Prostate gland (tissue), 2 donors: ENCODE data around the gene SLC29A4. TPM values are rescaled to one million over a fixed set of nuclear protein-coding genes. Genes with fewer than 3 reads are reported as not detected.
"Not testable (repeated sequence)": the region's sequence is repeated elsewhere in the genome, so short reads cannot be mapped to it uniquely, and the experiment has no call there.

Experiments
- DNase-seq: peaks from one replicate; pipeline ENCODE4 v3.0.0-alpha.2; 2019; ENCODE audit warnings: low spot score
- H3K27ac ChIP-seq, 2 donors: fragments of 200-600 bp; sonication (generic); 2 replicates each; pipeline ENCODE4 v1.5.1; 2017 to 2019
- H3K27me3 ChIP-seq: fragments of 200-600 bp; sonication (generic); replicated peaks from 2 replicates; pipeline ENCODE4 v1.5.1; 2019; ENCODE audit not compliant: insufficient read depth
- H3K36me3 ChIP-seq, 2 donors: fragments of 200-600 bp; sonication (generic); 1 replicate in 1 of 2; 2 replicates in 1 of 2; pipeline versions ENCODE4 v1.5.1 to v1.8.1; 2017 to 2019
- H3K4me1 ChIP-seq: fragments of 200-600 bp; sonication (generic); replicated peaks from 2 replicates; pipeline ENCODE4 v1.5.1; 2019
- H3K4me3 ChIP-seq, 2 donors: fragments of 200-600 bp; sonication (generic); 2 replicates each; pipeline ENCODE4 v1.5.1; 2017 to 2019
- H3K9me3 ChIP-seq: fragments of 200-600 bp; sonication (generic); 2 replicates; pipeline ENCODE4 v1.5.1; 2017
- POLR2A ChIP-seq: fragments of 450-650 bp; IDR thresholded peaks from one replicate; pipeline ENCODE4 v1.6.1; 2016; ENCODE audit warnings: antibody characterized with exemption, mild to moderate bottlenecking
- POLR2AphosphoS5 ChIP-seq: sonication (generic); formaldehyde crosslinking; IDR thresholded peaks from one replicate; pipeline ENCODE4 v1.6.1; 2017; ENCODE audit warnings: antibody characterized with exemption
- WGBS: methylation state at CpG from one replicate; pipeline ENCODE4 v1.1.5; 2018; 5-methylcytosine and 5-hydroxymethylcytosine counted together
- intact Hi-C: fragments of 100-400 bp; cut with DNase I; formaldehyde crosslinking; loops from one replicate; pipeline ENCODE4 v1.14.2; 2022
- total RNA-seq, 2 donors: library from RNA; depleted of rRNA; stranded (reverse); fragments of >200 nt; gene quantifications; one replicate each; pipeline ENCODE4 v1.1.0, GENCODE V29; 2016
- TF ChIP-seq, protein P1 (sequence below), 4 experiments: fragments of 200-600 bp in 2 of 4; fragments of 450-650 bp in 2 of 4; sonication (generic) in 2 of 4; IDR thresholded peaks; 1 replicate in 3 of 4; 2 replicates in 1 of 4; pipeline ENCODE4 v1.5.1; 2016 to 2019; ENCODE audit warnings: antibody characterized with exemption in 4 of 4, mild to moderate bottlenecking in 2 of 4, moderate library complexity in 2 of 4

The SLC29A4 gene
- total RNA-seq, 2 donors from 2014 or later: 11.6 to 13.5 TPM

DNA sequence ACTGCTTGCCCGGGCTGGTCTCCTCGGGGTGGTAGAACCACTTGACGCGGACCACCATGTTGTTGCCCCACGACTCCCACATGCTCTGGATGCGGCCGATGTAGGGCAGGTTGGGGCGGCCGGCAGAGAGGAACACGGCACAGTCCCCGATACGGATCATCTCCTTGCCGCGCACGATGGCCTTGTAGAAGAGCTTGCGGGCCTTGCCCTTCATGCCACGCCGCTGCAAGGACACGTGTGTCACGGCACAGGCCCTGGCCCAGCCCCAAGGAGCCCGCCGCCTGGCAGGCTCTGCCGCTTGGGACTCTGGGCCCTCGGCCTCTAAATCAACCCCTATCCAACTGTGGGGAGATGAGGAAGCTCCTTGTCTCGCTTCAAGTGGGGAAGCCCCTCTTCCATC, 26.4 kb downstream of the SLC29A4 start:
- Histone ChIP-seq H3K9me3 (no peaks in the 10 kb centered on the region), H3K27me3 (no peaks in the 10 kb centered on the region), H3K27ac (no peak overlapping the region), H3K4me1 (no peaks in the 10 kb centered on the region), H3K4me3 (no peak overlapping the region), H3K36me3 (peaks cover 0 to 16% of the 10 kb centered on the region in 2 donors)
- TF ChIP-seq POLR2A (no peak), POLR2AphosphoS5 (no peak)
- TF ChIP-seq, protein P1, sequence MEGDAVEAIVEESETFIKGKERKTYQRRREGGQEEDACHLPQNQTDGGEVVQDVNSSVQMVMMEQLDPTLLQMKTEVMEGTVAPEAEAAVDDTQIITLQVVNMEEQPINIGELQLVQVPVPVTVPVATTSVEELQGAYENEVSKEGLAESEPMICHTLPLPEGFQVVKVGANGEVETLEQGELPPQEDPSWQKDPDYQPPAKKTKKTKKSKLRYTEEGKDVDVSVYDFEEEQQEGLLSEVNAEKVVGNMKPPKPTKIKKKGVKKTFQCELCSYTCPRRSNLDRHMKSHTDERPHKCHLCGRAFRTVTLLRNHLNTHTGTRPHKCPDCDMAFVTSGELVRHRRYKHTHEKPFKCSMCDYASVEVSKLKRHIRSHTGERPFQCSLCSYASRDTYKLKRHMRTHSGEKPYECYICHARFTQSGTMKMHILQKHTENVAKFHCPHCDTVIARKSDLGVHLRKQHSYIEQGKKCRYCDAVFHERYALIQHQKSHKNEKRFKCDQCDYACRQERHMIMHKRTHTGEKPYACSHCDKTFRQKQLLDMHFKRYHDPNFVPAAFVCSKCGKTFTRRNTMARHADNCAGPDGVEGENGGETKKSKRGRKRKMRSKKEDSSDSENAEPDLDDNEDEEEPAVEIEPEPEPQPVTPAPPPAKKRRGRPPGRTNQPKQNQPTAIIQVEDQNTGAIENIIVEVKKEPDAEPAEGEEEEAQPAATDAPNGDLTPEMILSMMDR (IDR thresholded peaks at IDR 0.05): no peak
- no peak for DNase-seq
- WGBS: 90% methylated on average over 21 of the region's 25 CpGs
- intact Hi-C loops: no loop called here

GRCh38 chr7:5310822-5311405, 28.2 kb downstream of the SLC29A4 start:
- Histone ChIP-seq H3K27me3 (no peaks in the 10 kb centered on the region), H3K36me3 (peaks cover 0 to 24% of the 10 kb centered on the region in 2 donors), H3K4me1 (no peaks in the 10 kb centered on the region), H3K27ac (no peak overlapping the region), H3K9me3 (no peaks in the 10 kb centered on the region), H3K4me3 (no peak overlapping the region)
- TF ChIP-seq POLR2AphosphoS5 (no peak), POLR2A (no peak)
- TF ChIP-seq, protein P1 (IDR thresholded peaks at IDR 0.05): no peak
- intact Hi-C loops: no loop called here
- 95% methylated on average over 15 of the region's 16 CpGs for WGBS
- DNase-seq: no peak

- H3K27ac ChIP-seq, intact Hi-C loops, H3K27me3 ChIP-seq, DNase-seq, H3K4me1 ChIP-seq, H3K9me3 ChIP-seq, H3K4me3 ChIP-seq: not testable (repeated sequence)
- WGBS: 86% methylated on average over 25 of the region's 46 CpGs
- peaks cover 0 to 24% of the 10 kb centered on the region in 2 donors for H3K36me3 ChIP-seq
Observed at GRCh38 chr7:5312276-5313070, 29.7 kb downstream of the SLC29A4 start.

DNA sequence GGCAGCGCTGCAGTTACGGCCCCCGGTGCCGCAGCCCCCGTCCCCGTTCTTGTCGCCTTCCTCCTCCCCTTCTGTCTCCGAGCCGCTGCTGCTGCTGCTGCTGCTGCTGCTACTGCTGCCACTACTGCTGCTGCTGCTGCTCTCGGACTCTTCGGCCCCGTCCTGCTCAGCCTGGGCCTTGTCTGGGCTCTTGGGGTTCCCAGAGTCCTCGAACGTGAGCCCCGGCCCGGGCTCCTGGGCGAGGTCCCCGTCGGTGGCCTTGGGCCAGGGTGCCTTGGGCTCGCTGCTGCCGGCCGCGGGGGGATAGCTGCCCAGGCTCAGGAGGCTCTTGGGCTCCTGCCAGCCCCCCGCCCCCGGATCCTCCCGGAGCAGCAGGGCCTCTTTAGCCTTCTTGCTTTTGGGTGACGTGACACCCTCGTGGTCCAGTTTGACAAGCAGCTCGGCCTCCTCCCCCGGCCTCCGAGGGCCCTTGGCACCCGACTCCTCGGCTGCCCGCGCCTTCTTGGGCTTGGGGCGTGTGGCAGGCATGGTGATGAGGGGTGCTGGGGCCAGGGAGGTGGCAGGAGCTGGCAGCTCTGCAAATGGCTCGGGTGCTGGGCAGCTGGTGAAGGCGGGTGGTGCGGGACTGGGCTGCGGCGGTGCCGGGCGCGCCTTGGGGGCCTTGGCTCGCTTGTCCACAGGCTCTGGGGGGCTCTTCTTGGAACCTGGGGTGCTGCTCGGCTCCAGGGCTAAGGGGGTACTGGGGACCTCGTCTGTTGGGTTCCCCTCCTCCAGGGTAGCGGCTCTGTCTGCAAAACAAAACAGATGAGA, 30.5 kb downstream of the SLC29A4 start:
- H3K27ac ChIP-seq, H3K27me3 ChIP-seq, H3K4me3 ChIP-seq, intact Hi-C loops, DNase-seq, H3K9me3 ChIP-seq, H3K4me1 ChIP-seq: not testable (repeated sequence)
- peaks cover 0 to 18% of the 10 kb centered on the region in 2 donors for H3K36me3 ChIP-seq
- 76% methylated on average over 44 of the region's 48 CpGs for WGBS

DNA sequence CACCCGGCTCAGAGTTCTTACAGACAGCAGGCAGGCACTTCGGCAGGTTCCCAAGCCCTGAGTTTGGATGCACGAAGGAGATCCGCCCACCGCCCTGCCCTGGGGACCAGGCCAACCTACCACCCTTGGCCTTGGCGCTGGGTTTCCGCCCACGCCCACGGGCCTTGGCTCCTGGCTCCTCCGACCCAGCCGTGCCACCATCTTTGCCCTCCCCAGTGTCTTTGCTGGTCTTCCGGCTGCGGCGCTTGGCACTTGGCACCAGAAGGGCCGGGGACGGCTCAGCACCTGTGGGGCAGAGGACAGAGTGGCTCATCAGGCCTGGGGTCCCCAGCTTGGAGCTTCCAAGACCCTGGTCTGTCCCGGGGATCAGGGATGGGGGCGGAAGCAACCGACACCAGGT, 32.1 kb downstream of the SLC29A4 start:
- DNase-seq: no peak
- H3K4me3 ChIP-seq: no peak overlapping the region
- intact Hi-C loops: no loop called here
- TF ChIP-seq, protein P1 (IDR thresholded peaks at IDR 0.05): no peak
- no peak for TF ChIP-seq POLR2AphosphoS5
- H3K27me3 ChIP-seq: no peaks in the 10 kb centered on the region
- H3K4me1 ChIP-seq: no peaks in the 10 kb centered on the region
- 89% methylated on average over 19 of the region's 19 CpGs for WGBS
- H3K27ac ChIP-seq: no peak overlapping the region
- H3K9me3 ChIP-seq: no peaks in the 10 kb centered on the region
- peaks cover 0 to 13% of the 10 kb centered on the region in 2 donors for H3K36me3 ChIP-seq
